ENCODE data around the gene NUDT12.
A peak's percentile ranks its signal among the peaks of the same experiment; 100 is the strongest.

Gene NUDT12

GRCh38 chr5:103562453-103563157 is at the start of gene NUDT12:
TSS of gene NUDT12 (minus strand) at chr5:103562789. CDS start at chr5:103560248, 2,541 bp downstream.
- Histone ChIP-seq H3K36me3 (ENCODE audit: control insufficient read depth in 1 of 2, insufficient read depth in 2 of 2, low read length in 2 of 2) (peaks cover 0 to 5% of the 10 kb centered on the region in 2 donors), H3K4me1 (ENCODE audit: control insufficient read depth in 1 of 2, insufficient read depth in 2 of 2, low read length in 2 of 2) (peaks cover 4 to 7% of the 10 kb centered on the region in 2 donors), H3K27me3 (ENCODE audit: control insufficient read depth in 1 of 2, insufficient read depth in 2 of 2, low read length in 2 of 2) (no peaks in the 10 kb centered on the region), H3K4me3 (ENCODE audit: low read depth in 1 of 2, low read length in 2 of 2) (peak within 1 kb of the TSS; percentile 94 to 96), H3K9ac (ENCODE audit: low read depth in 1 of 2, low read length in 2 of 2) (peak within 1 kb of the TSS; percentile 85 to 94), H3K9me3 (ENCODE audit: control insufficient read depth in 1 of 2, low read length in 2 of 2) (no peaks in the 10 kb centered on the region), H3K27ac (ENCODE audit: low read depth, low read length) (peak within 1 kb of the TSS; percentile 82)

GRCh38 chr5:103607346-103607745 is 44.8 kb upstream of the NUDT12 start:
- no peaks in the 10 kb centered on the region for H3K36me3 ChIP-seq (ENCODE audit: control insufficient read depth in 1 of 2, insufficient read depth in 2 of 2, low read length in 2 of 2)
- H3K27ac ChIP-seq (ENCODE audit: low read depth, low read length) = no peak overlapping the region
- no peak overlapping the region for H3K9ac ChIP-seq (ENCODE audit: low read depth in 1 of 2, low read length in 2 of 2)
- H3K4me1 ChIP-seq (ENCODE audit: control insufficient read depth in 1 of 2, insufficient read depth in 2 of 2, low read length in 2 of 2) = no peaks in the 10 kb centered on the region
- no peak overlapping the region for H3K4me3 ChIP-seq (ENCODE audit: low read depth in 1 of 2, low read length in 2 of 2)
- no peaks in the 10 kb centered on the region for H3K27me3 ChIP-seq (ENCODE audit: control insufficient read depth in 1 of 2, insufficient read depth in 2 of 2, low read length in 2 of 2)
- no peaks in the 10 kb centered on the region for H3K9me3 ChIP-seq (ENCODE audit: control insufficient read depth in 1 of 2, low read length in 2 of 2)

GRCh38 chr5:103605277-103605676 is 42.7 kb upstream of the NUDT12 start:
- no peaks in the 10 kb centered on the region for H3K36me3 ChIP-seq (ENCODE audit: control insufficient read depth in 1 of 2, insufficient read depth in 2 of 2, low read length in 2 of 2)
- no peaks in the 10 kb centered on the region for H3K9me3 ChIP-seq (ENCODE audit: control insufficient read depth in 1 of 2, low read length in 2 of 2)
- H3K9ac ChIP-seq (ENCODE audit: low read depth in 1 of 2, low read length in 2 of 2) = no peak overlapping the region
- H3K4me1 ChIP-seq (ENCODE audit: control insufficient read depth in 1 of 2, insufficient read depth in 2 of 2, low read length in 2 of 2) = no peaks in the 10 kb centered on the region
- no peaks in the 10 kb centered on the region for H3K27me3 ChIP-seq (ENCODE audit: control insufficient read depth in 1 of 2, insufficient read depth in 2 of 2, low read length in 2 of 2)
- no peak overlapping the region for H3K4me3 ChIP-seq (ENCODE audit: low read depth in 1 of 2, low read length in 2 of 2)
- no peak overlapping the region for H3K27ac ChIP-seq (ENCODE audit: low read depth, low read length)

- no peaks in the 10 kb centered on the region for H3K27me3 ChIP-seq (ENCODE audit: control insufficient read depth in 1 of 2, insufficient read depth in 2 of 2, low read length in 2 of 2)
- H3K4me1 ChIP-seq (ENCODE audit: control insufficient read depth in 1 of 2, insufficient read depth in 2 of 2, low read length in 2 of 2) = no peaks in the 10 kb centered on the region
- no peak overlapping the region for H3K9ac ChIP-seq (ENCODE audit: low read depth in 1 of 2, low read length in 2 of 2)
- H3K36me3 ChIP-seq (ENCODE audit: control insufficient read depth in 1 of 2, insufficient read depth in 2 of 2, low read length in 2 of 2) = no peaks in the 10 kb centered on the region
- no peak overlapping the region for H3K27ac ChIP-seq (ENCODE audit: low read depth, low read length)
- no peaks in the 10 kb centered on the region for H3K9me3 ChIP-seq (ENCODE audit: control insufficient read depth in 1 of 2, low read length in 2 of 2)
- no peak overlapping the region for H3K4me3 ChIP-seq (ENCODE audit: low read depth in 1 of 2, low read length in 2 of 2)
Observed at GRCh38 chr5:103602438-103602837, 39.8 kb upstream of the NUDT12 start.

- H3K27ac ChIP-seq (ENCODE audit: low read depth, low read length) = no peak overlapping the region
- H3K9me3 ChIP-seq (ENCODE audit: control insufficient read depth in 1 of 2, low read length in 2 of 2) = no peaks in the 10 kb centered on the region
- H3K4me3 ChIP-seq (ENCODE audit: low read depth in 1 of 2, low read length in 2 of 2) = no peak overlapping the region
- no peak overlapping the region for H3K9ac ChIP-seq (ENCODE audit: low read depth in 1 of 2, low read length in 2 of 2)
- no peaks in the 10 kb centered on the region for H3K36me3 ChIP-seq (ENCODE audit: control insufficient read depth in 1 of 2, insufficient read depth in 2 of 2, low read length in 2 of 2)
- no peaks in the 10 kb centered on the region for H3K27me3 ChIP-seq (ENCODE audit: control insufficient read depth in 1 of 2, insufficient read depth in 2 of 2, low read length in 2 of 2)
- H3K4me1 ChIP-seq (ENCODE audit: control insufficient read depth in 1 of 2, insufficient read depth in 2 of 2, low read length in 2 of 2) = no peaks in the 10 kb centered on the region
Observed at GRCh38 chr5:103601314-103601713, 38.7 kb upstream of the NUDT12 start.

- Histone ChIP-seq H3K4me1 (ENCODE audit: control insufficient read depth in 1 of 2, insufficient read depth in 2 of 2, low read length in 2 of 2) (no peaks in the 10 kb centered on the region), H3K4me3 (ENCODE audit: low read depth in 1 of 2, low read length in 2 of 2) (no peak overlapping the region)
Observed at GRCh38 chr5:103600086-103600485, 37.5 kb upstream of the NUDT12 start.

GRCh38 chr5:103598997-103599566 is 36.5 kb upstream of the NUDT12 start:
- H3K36me3 ChIP-seq (ENCODE audit: control insufficient read depth in 1 of 2, insufficient read depth in 2 of 2, low read length in 2 of 2) = no peaks in the 10 kb centered on the region
- no peak overlapping the region for H3K9ac ChIP-seq (ENCODE audit: low read depth in 1 of 2, low read length in 2 of 2)
- H3K4me3 ChIP-seq (ENCODE audit: low read depth in 1 of 2, low read length in 2 of 2) = no peak overlapping the region
- no peaks in the 10 kb centered on the region for H3K9me3 ChIP-seq (ENCODE audit: control insufficient read depth in 1 of 2, low read length in 2 of 2)
- no peak overlapping the region for H3K27ac ChIP-seq (ENCODE audit: low read depth, low read length)
- H3K4me1 ChIP-seq (ENCODE audit: control insufficient read depth in 1 of 2, insufficient read depth in 2 of 2, low read length in 2 of 2) = no peaks in the 10 kb centered on the region
- H3K27me3 ChIP-seq (ENCODE audit: control insufficient read depth in 1 of 2, insufficient read depth in 2 of 2, low read length in 2 of 2) = no peaks in the 10 kb centered on the region

More at GRCh38 chr5:103600086-103600485, 37.5 kb upstream of the NUDT12 start:
- H3K9me3 ChIP-seq (ENCODE audit: control insufficient read depth in 1 of 2, low read length in 2 of 2) = no peaks in the 10 kb centered on the region
- H3K27me3 ChIP-seq (ENCODE audit: control insufficient read depth in 1 of 2, insufficient read depth in 2 of 2, low read length in 2 of 2) = no peaks in the 10 kb centered on the region
- H3K9ac ChIP-seq (ENCODE audit: low read depth in 1 of 2, low read length in 2 of 2) = no peak overlapping the region
- H3K27ac ChIP-seq (ENCODE audit: low read depth, low read length) = no peak overlapping the region
- H3K36me3 ChIP-seq (ENCODE audit: control insufficient read depth in 1 of 2, insufficient read depth in 2 of 2, low read length in 2 of 2) = no peaks in the 10 kb centered on the region

GRCh38 chr5:103590221-103590620 is 27.6 kb upstream of the NUDT12 start:
- H3K27me3 ChIP-seq (ENCODE audit: control insufficient read depth in 1 of 2, insufficient read depth in 2 of 2, low read length in 2 of 2) = no peaks in the 10 kb centered on the region

GRCh38 chr5:103589776-103590175 is 27.2 kb upstream of the NUDT12 start:
- no peak overlapping the region for H3K27ac ChIP-seq (ENCODE audit: low read depth, low read length)
- no peak overlapping the region for H3K9ac ChIP-seq (ENCODE audit: low read depth in 1 of 2, low read length in 2 of 2)
- no peaks in the 10 kb centered on the region for H3K27me3 ChIP-seq (ENCODE audit: control insufficient read depth in 1 of 2, insufficient read depth in 2 of 2, low read length in 2 of 2)
- no peak overlapping the region for H3K4me3 ChIP-seq (ENCODE audit: low read depth in 1 of 2, low read length in 2 of 2)
- H3K36me3 ChIP-seq (ENCODE audit: control insufficient read depth in 1 of 2, insufficient read depth in 2 of 2, low read length in 2 of 2) = no peaks in the 10 kb centered on the region
- no peaks in the 10 kb centered on the region for H3K9me3 ChIP-seq (ENCODE audit: control insufficient read depth in 1 of 2, low read length in 2 of 2)
- no peaks in the 10 kb centered on the region for H3K4me1 ChIP-seq (ENCODE audit: control insufficient read depth in 1 of 2, insufficient read depth in 2 of 2, low read length in 2 of 2)

More at GRCh38 chr5:103590221-103590620, 27.6 kb upstream of the NUDT12 start:
- H3K36me3 ChIP-seq (ENCODE audit: control insufficient read depth in 1 of 2, insufficient read depth in 2 of 2, low read length in 2 of 2) = no peaks in the 10 kb centered on the region
- H3K9ac ChIP-seq (ENCODE audit: low read depth in 1 of 2, low read length in 2 of 2) = no peak overlapping the region
- no peak overlapping the region for H3K4me3 ChIP-seq (ENCODE audit: low read depth in 1 of 2, low read length in 2 of 2)
- no peaks in the 10 kb centered on the region for H3K9me3 ChIP-seq (ENCODE audit: control insufficient read depth in 1 of 2, low read length in 2 of 2)
- no peak overlapping the region for H3K27ac ChIP-seq (ENCODE audit: low read depth, low read length)
- no peaks in the 10 kb centered on the region for H3K4me1 ChIP-seq (ENCODE audit: control insufficient read depth in 1 of 2, insufficient read depth in 2 of 2, low read length in 2 of 2)

GRCh38 chr5:103589357-103589756 is 26.8 kb upstream of the NUDT12 start:
- Histone ChIP-seq H3K36me3 (ENCODE audit: control insufficient read depth in 1 of 2, insufficient read depth in 2 of 2, low read length in 2 of 2) (no peaks in the 10 kb centered on the region), H3K4me3 (ENCODE audit: low read depth in 1 of 2, low read length in 2 of 2) (no peak overlapping the region), H3K27me3 (ENCODE audit: control insufficient read depth in 1 of 2, insufficient read depth in 2 of 2, low read length in 2 of 2) (no peaks in the 10 kb centered on the region), H3K9ac (ENCODE audit: low read depth in 1 of 2, low read length in 2 of 2) (no peak overlapping the region), H3K4me1 (ENCODE audit: control insufficient read depth in 1 of 2, insufficient read depth in 2 of 2, low read length in 2 of 2) (no peaks in the 10 kb centered on the region), H3K27ac (ENCODE audit: low read depth, low read length) (no peak overlapping the region), H3K9me3 (ENCODE audit: control insufficient read depth in 1 of 2, low read length in 2 of 2) (no peaks in the 10 kb centered on the region)

Data from duodenal mucosa (tissue), 2 donors.